ENCODE measurements around the gene RAB31.

RAB31 gene

DNA sequence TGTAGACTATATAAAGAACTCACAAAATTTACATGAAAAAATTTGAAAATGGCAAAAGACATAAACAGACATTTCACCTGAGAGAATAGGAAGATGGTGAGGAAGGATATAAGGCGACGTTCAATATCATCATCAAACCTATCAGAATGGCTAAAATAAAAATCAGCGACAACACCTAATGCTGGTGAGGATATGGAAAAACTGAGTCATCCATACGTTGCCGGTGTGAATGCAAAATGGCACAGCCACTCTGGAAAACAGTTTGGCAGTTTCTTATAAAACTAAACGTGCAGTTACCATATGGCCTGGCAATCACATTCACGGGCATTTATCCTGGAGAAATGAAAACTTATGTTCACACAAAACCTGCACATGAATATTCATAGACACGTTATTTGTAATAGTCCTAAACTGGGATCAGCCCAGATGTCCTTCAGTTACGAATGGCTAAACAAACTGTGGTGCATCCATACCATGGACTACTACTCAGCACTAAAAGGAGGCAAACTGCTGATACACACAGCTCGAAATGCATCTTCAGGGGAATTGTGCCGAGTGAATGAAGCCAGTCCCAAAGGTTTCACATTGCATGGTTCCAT is 114.6 kb downstream of the RAB31 start:
- no peaks in the 10 kb centered on the region for H3K9me3 Mint-ChIP-seq
- H3K4me3 Mint-ChIP-seq: no peak overlapping the region
- no peak overlapping the region for H3K27ac Mint-ChIP-seq
- H3K27me3 Mint-ChIP-seq: peaks cover 4% of the 10 kb centered on the region
- no peaks in the 10 kb centered on the region for H3K36me3 Mint-ChIP-seq
- no peak for DNase-seq
- H3K4me1 Mint-ChIP-seq: no peaks in the 10 kb centered on the region
- CTCF ChIA-PET: no interaction called here

DNA sequence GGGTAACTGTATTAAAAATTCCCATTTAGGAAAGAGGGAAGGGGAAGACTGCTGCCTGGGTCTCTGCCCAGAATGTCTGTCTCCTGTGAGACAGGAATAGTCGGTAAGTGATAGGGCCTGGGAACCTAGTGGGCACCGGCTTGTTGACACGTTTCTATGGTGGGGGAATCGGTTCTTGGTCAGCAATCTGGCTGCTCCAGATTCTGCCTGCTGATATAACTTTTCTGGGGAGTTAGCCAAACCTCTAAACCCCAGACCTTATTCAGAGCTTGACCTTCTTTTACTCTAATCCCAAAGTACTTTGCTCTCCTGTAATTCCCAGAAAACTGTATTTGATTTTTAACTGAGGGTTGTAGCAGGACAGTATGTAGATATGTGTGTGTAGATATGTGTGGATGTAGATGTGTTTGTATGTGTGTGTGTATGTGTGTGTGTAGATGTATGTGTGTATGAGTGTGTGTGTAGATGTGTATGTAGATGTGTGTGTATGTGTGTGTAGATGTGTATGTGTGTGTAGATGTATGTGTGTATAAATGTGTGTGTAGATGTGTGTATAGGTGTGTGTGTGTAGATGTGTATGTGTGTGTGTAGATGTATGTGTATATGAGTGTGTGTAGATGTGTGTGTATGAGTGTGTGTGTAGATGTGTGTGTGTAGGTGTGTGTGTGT is 115.8 kb downstream of the RAB31 start:
- DNase-seq: no peak
- no peaks in the 10 kb centered on the region for H3K9me3 Mint-ChIP-seq
- peaks cover 7% of the 10 kb centered on the region for H3K27me3 Mint-ChIP-seq
- no peak overlapping the region for H3K4me3 Mint-ChIP-seq
- CTCF ChIA-PET: no interaction called here
- H3K27ac Mint-ChIP-seq: no peak overlapping the region
- H3K36me3 Mint-ChIP-seq: no peaks in the 10 kb centered on the region
- no peaks in the 10 kb centered on the region for H3K4me1 Mint-ChIP-seq

DNA sequence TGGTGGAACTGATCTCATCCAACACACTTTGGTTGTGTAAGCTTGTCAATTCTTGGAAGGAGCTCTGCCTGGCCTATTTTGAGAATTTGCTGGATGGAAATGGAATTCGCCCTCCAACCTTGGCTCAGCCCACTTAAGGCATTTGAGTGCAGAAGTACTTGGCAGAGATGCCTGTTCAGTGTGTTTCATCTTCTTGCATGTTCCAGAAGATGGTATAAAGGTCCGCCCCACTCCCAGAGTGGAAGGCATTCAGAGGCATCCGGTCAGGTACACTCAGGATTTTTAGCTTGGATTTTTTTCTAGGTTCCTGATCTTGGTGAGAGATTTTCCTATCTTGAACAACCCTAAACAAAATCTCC is 116.4 kb downstream of the RAB31 start:
- Mint-ChIP-seq H3K4me3 (no peak overlapping the region), H3K9me3 (no peaks in the 10 kb centered on the region), H3K27ac (no peak overlapping the region), H3K36me3 (no peaks in the 10 kb centered on the region), H3K4me1 (no peaks in the 10 kb centered on the region), H3K27me3 (peaks cover 7% of the 10 kb centered on the region)
- no peak for DNase-seq
- CTCF ChIA-PET: no interaction called here

DNA sequence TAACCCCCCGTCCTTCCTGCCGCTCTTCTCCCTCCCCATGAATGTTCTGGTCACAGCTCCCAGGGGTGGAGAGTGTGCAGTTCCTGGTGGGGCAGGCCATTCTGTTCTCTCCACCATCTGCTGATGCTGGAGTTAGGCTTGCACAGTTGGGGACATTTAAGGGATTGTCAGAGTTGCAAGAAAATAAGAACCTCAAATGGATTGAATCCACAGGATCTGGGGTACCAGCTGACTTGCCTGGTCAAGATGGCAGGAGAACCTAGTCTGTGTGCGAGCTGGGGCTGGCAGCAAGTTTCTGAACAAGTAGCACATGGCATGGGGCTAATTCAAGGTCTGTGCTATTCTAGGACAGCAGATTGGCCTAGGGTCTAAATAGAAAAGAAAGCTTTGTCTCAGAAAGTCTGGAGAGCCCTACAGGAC is 116.9 kb downstream of the RAB31 start:
- no peak for DNase-seq
- H3K36me3 Mint-ChIP-seq: no peaks in the 10 kb centered on the region
- H3K27ac Mint-ChIP-seq: no peak overlapping the region
- peaks cover 7% of the 10 kb centered on the region for H3K27me3 Mint-ChIP-seq
- no peaks in the 10 kb centered on the region for H3K9me3 Mint-ChIP-seq
- no peak overlapping the region for H3K4me3 Mint-ChIP-seq
- CTCF ChIA-PET: interaction anchor here (0.5 kb wide), 1 partner anchor 141 kb away, joined by 3 read pairs; no protein-coding TSS in a partner anchor
- no peaks in the 10 kb centered on the region for H3K4me1 Mint-ChIP-seq

DNA sequence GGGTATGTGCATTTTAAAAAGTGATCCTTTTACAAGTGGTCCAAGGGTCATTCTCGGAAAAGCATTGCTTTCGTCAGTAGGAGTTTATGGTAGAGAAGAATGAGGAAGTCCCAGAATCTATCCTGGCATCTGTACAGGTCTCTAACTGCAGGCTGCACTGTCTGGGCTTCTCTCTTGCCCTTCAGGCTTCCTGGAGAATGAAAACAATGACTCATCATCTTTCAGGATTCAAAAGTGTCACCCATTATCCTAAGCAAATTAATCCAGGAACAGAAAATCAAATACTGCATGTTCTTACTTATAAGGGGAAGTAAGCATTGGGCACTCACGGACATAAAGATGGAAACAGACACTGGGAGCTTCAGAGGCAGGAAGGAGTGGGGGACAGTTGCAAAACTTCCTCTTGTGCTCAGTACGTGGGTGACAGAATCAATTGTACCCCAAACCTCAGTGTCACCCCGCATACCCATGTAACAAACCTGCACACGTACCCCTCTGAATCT is 117.5 kb downstream of the RAB31 start:
- CTCF ChIA-PET: interaction anchor here (0.5 kb wide), 1 partner anchor 140 kb away, joined by 3 read pairs; no protein-coding TSS in a partner anchor
- H3K27me3 Mint-ChIP-seq: peaks cover 7% of the 10 kb centered on the region
- no peaks in the 10 kb centered on the region for H3K9me3 Mint-ChIP-seq
- H3K36me3 Mint-ChIP-seq: no peaks in the 10 kb centered on the region
- no peak overlapping the region for H3K27ac Mint-ChIP-seq
- DNase-seq: no peak
- no peak overlapping the region for H3K4me3 Mint-ChIP-seq
- no peaks in the 10 kb centered on the region for H3K4me1 Mint-ChIP-seq

DNA sequence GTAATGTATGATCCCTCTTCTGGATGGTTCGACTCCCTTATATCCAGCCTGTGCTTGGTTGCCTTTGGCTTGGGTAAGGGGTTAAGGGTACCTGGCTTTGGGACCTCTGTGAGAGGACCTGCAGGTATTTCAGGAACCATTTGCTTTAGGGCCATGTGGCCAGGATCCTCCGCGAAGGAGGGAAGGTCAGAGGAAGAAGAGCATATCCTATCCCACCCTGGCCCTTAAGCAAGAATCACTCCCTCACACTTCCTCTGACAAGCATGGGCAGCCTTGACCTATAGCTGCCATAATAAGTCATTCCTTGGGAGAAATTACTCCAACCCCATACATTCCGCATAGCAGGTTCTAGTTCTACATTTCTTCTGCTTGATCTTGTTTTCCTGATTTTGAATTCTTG is 118.6 kb downstream of the RAB31 start:
- H3K9me3 Mint-ChIP-seq: no peaks in the 10 kb centered on the region
- no peaks in the 10 kb centered on the region for H3K4me1 Mint-ChIP-seq
- H3K27ac Mint-ChIP-seq: no peak overlapping the region
- no peak overlapping the region for H3K4me3 Mint-ChIP-seq
- peaks cover 7% of the 10 kb centered on the region for H3K27me3 Mint-ChIP-seq
- no peak for DNase-seq
- no peaks in the 10 kb centered on the region for H3K36me3 Mint-ChIP-seq
- CTCF ChIA-PET: no interaction called here

DNA sequence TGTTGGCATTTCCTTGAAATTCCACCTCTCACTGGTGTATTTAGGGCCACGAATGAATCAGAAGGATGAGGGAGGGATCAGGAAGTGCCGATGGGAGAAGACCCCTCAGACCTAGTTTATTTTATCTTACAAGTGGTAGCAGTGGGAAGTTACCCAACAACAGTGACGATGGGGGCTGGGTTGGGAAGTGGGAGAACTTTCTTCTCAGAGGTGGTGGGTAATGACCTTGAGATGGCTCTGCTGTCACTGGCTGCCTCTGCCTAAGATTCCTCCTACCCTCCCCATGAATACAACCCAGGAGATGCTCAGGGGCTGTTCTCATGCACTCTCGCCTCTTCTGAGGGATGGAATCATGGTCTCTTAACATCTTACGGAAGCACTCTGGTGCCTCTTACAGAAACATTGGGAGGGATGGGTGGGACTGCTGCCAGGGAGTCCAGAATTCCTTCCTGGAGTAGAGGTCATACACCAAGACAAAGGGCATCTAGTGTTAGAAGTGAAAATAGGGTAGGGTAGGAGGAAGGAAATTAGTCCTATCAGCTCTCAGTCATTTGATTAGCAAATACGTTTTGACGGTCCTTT is 119.2 kb downstream of the RAB31 start:
- CTCF ChIA-PET: no interaction called here
- no peaks in the 10 kb centered on the region for H3K4me1 Mint-ChIP-seq
- H3K4me3 Mint-ChIP-seq: no peak overlapping the region
- no peaks in the 10 kb centered on the region for H3K36me3 Mint-ChIP-seq
- H3K9me3 Mint-ChIP-seq: no peaks in the 10 kb centered on the region
- peaks cover 7% of the 10 kb centered on the region for H3K27me3 Mint-ChIP-seq
- H3K27ac Mint-ChIP-seq: no peak overlapping the region
- DNase-seq: no peak

DNA sequence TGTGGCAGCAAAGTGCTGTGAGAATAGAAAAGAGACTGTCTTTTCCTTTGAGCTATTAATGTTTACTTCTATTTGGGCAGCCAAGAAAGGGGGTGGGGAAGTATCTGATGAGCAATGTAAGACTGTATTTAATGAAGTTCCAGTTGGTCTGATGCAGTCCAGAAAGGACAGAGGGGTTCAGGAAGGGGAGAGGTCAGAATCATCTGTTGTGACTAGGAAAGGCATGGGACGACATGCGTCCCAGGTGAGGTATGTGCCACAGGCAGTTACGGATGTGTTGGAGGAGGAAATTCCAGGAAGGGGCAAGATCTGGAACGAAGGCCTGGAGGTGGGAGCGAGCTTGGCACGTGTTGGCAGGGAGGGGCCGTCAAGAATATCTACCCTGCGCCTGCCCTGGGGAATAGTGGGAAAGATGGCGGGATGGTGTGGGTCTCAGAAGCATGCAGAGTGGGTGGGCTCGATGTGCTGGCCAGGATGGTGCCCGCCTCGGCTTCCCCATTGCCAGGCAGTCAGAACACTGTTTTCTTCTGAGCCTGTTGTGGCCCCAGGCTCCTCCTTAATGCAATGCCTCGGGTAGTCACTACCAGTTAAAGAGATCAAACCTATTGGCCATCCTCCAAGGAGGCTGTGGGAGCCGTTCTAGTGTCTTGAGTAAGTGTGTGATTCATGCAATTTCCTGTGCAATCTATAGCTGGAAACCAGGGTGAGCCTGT is 119.8 kb downstream of the RAB31 start:
- Mint-ChIP-seq H3K4me3 (no peak overlapping the region), H3K27me3 (peaks cover 7% of the 10 kb centered on the region), H3K9me3 (no peaks in the 10 kb centered on the region), H3K4me1 (no peaks in the 10 kb centered on the region), H3K27ac (no peak overlapping the region), H3K36me3 (no peaks in the 10 kb centered on the region)
- CTCF ChIA-PET: no interaction called here
- no peak for DNase-seq

DNA sequence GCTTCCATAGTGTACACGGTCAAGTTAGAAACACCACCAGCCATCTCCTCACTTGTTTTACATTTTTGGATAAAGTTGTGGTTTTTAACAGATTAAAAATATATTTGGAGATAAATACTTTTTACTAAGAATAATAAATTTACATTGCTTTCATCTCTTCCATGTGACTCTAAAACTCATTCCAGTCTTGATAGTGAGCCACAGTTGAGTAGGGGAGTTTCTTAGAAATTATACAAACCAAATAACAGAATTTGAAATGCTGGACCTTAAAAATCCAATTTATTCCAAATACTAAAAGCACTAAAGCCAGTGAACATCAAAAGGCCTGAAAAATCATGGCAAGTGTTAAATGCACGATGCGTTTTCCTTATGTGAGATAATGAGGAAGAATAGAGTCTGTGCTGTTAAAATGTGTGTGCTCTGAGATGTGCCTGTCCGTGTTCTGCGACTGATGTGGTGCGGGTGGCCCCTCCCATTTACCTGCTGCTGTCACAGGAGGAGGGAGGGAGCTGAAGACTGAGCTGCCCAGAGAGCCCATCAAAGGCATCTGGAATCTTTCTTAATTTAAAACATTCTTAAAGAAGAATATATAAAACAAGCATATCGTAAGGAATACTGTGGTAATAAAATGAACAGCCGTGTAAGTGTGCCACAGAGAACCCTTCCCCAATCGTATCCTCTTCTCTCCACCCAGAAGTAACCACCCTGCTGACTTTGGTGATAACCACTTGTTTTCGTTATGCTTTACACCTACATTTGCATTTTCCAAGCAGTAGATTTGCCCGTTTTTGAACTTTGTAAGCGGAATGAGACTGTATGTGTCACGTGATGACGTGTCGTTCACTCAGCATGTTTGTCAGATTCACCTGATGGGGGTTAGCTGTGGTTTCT is 120.7 kb downstream of the RAB31 start:
- no peak overlapping the region for H3K4me3 Mint-ChIP-seq
- CTCF ChIA-PET: no interaction called here
- no peaks in the 10 kb centered on the region for H3K4me1 Mint-ChIP-seq
- peaks cover 7% of the 10 kb centered on the region for H3K27me3 Mint-ChIP-seq
- no peak for DNase-seq
- H3K27ac Mint-ChIP-seq: no peak overlapping the region
- H3K36me3 Mint-ChIP-seq: no peaks in the 10 kb centered on the region
- no peaks in the 10 kb centered on the region for H3K9me3 Mint-ChIP-seq

DNA sequence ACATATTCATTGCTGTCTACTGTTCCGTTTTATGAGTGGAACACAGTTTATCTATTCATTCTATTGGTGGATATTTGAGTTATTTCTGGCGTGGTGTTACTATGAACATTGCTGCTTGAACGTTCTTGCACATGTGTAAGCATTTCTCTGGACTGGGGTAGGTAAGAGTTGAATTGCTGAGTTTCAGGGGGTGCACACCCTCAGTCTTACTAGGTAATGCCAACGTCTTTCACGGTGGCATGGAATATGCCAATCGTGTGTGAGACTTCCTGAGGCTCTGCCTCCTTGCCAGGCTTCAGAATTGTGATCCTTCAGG is 121.3 kb downstream of the RAB31 start:
- no peak overlapping the region for H3K27ac Mint-ChIP-seq
- H3K36me3 Mint-ChIP-seq: no peaks in the 10 kb centered on the region
- H3K4me1 Mint-ChIP-seq: no peaks in the 10 kb centered on the region
- DNase-seq: no peak
- peaks cover 7% of the 10 kb centered on the region for H3K27me3 Mint-ChIP-seq
- no peaks in the 10 kb centered on the region for H3K9me3 Mint-ChIP-seq
- CTCF ChIA-PET: no interaction called here
- H3K4me3 Mint-ChIP-seq: no peak overlapping the region

DNA sequence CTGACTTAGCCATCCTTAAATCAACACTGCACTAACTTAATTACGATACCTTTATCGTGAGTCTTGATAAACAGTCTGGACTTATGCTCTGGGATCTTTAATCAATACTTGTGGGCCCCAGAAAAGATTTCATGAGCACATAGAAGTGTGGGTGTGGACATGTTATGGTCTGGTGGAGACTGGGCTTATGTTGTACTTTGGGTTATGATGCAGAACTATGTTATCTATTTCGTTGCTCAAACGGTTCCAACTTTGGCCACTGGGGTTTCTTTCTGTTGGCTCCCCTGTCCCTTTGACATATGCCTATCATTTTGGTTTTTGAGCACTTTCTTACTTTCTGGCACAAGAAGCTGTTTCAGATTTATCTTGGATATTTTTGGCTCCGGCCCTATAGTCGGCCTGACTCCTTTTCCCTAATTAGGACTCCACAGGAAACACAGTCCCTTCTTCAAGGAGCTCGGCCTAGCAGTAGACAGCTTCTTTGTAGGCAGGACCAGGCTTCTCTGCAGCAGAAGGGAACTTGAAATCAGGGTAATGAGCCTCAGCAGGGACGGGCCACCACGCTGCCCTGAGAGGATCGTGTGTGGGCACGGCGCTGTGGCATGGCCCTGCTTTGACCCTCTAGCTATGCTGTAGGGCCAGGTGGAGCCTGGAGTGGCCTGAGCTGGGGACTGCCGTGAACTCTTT is 123.1 kb downstream of the RAB31 start:
- Mint-ChIP-seq H3K4me3 (no peak overlapping the region), H3K4me1 (no peaks in the 10 kb centered on the region), H3K9me3 (no peaks in the 10 kb centered on the region), H3K27me3 (peaks cover 7% of the 10 kb centered on the region), H3K36me3 (no peaks in the 10 kb centered on the region), H3K27ac (no peak overlapping the region)
- no peak for DNase-seq
- CTCF ChIA-PET: no interaction called here

DNA sequence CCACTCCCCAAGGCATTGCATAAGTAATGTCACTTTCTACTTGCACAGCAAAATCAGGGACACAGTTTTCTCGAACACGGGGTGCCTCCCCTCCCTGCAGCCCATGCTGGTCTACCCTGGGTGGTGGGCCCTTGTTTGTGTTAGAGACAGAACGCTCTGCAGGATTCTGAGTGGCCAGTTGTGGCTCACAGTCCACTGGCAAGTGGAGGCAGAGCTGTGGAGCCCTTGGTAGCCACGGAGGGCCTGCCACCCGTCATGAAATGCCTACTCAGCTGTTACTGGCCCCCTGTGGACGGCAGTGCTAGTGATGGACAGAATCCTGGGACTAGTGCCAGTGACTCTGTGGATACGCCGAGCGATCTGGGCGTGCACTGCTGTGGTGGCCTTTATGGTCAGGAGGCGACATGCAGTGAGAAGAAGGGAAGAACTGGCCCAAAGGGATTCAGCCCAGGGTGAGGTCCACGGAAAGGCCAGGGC is 123.7 kb downstream of the RAB31 start:
- H3K4me1 Mint-ChIP-seq: no peaks in the 10 kb centered on the region
- H3K9me3 Mint-ChIP-seq: no peaks in the 10 kb centered on the region
- no peak for DNase-seq
- no peak overlapping the region for H3K4me3 Mint-ChIP-seq
- H3K27ac Mint-ChIP-seq: no peak overlapping the region
- H3K36me3 Mint-ChIP-seq: no peaks in the 10 kb centered on the region
- CTCF ChIA-PET: no interaction called here
- H3K27me3 Mint-ChIP-seq: peaks cover 6% of the 10 kb centered on the region

DNA sequence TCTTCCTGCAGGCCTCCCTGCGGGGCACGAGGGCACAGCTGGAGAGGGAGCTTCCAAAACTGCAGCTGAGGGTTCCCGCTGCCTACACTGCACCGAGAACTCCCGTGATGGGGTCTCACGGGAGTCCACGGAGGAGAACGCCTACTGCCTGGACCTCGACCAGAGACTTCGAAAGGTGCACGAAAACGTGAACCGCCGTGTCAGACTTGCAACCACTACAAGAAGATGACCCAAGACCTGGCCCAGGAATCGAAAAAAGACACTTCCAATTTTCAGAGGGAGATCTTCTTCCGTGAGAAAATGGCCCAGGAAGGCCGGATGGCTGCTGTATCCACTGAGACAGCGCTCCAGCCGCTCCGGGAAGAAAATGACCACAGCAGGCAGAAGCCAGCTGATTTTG is 124.8 kb downstream of the RAB31 start:
- Mint-ChIP-seq H3K27me3 (peaks cover 7% of the 10 kb centered on the region), H3K4me1 (no peaks in the 10 kb centered on the region), H3K4me3 (no peak overlapping the region), H3K9me3 (no peaks in the 10 kb centered on the region), H3K27ac (no peak overlapping the region), H3K36me3 (no peaks in the 10 kb centered on the region)
- CTCF ChIA-PET: no interaction called here
- DNase-seq: no peak
